ENCODE data around the gene SV2C.

SV2C gene

GRCh38 chr5:76149636-76150035 is 66.5 kb downstream of the SV2C start:
- Histone ChIP-seq H3K4me1 (ENCODE audit: control insufficient read depth in 1 of 2, insufficient read depth in 2 of 2, low read length in 2 of 2) (no peaks in the 10 kb centered on the region), H3K27me3 (ENCODE audit: low read depth, low read length) (no peaks in the 10 kb centered on the region), H3K27ac (ENCODE audit: low read length) (no peak overlapping the region), H3K9me3 (ENCODE audit: control insufficient read depth in 1 of 2, low read length in 2 of 2) (no peaks in the 10 kb centered on the region), H3K4me3 (ENCODE audit: low read depth in 1 of 2, low read length in 2 of 2) (no peak overlapping the region), H3K36me3 (ENCODE audit: control insufficient read depth in 1 of 2, insufficient read depth in 2 of 2, low read length in 2 of 2) (no peaks in the 10 kb centered on the region)

- Histone ChIP-seq H3K36me3 (ENCODE audit: control insufficient read depth in 1 of 2, insufficient read depth in 2 of 2, low read length in 2 of 2) (no peaks in the 10 kb centered on the region), H3K4me1 (ENCODE audit: control insufficient read depth in 1 of 2, insufficient read depth in 2 of 2, low read length in 2 of 2) (no peaks in the 10 kb centered on the region), H3K9me3 (ENCODE audit: control insufficient read depth in 1 of 2, low read length in 2 of 2) (no peaks in the 10 kb centered on the region), H3K27ac (ENCODE audit: low read length) (no peak overlapping the region), H3K27me3 (ENCODE audit: low read depth, low read length) (no peaks in the 10 kb centered on the region), H3K4me3 (ENCODE audit: low read depth in 1 of 2, low read length in 2 of 2) (no peak overlapping the region)
These were observed 69.0 kb downstream of the SV2C start for GRCh38 chr5:76152161-76152560.

- H3K9me3 ChIP-seq (ENCODE audit: control insufficient read depth in 1 of 2, low read length in 2 of 2) = no peaks in the 10 kb centered on the region
- no peak overlapping the region for H3K27ac ChIP-seq (ENCODE audit: low read length)
- H3K36me3 ChIP-seq (ENCODE audit: control insufficient read depth in 1 of 2, insufficient read depth in 2 of 2, low read length in 2 of 2) = no peaks in the 10 kb centered on the region
- no peaks in the 10 kb centered on the region for H3K4me1 ChIP-seq (ENCODE audit: control insufficient read depth in 1 of 2, insufficient read depth in 2 of 2, low read length in 2 of 2)
- no peak overlapping the region for H3K4me3 ChIP-seq (ENCODE audit: low read depth in 1 of 2, low read length in 2 of 2)
- no peaks in the 10 kb centered on the region for H3K27me3 ChIP-seq (ENCODE audit: low read depth, low read length)
These were observed 69.5 kb downstream of the SV2C start for GRCh38 chr5:76152700-76153099.

GRCh38 chr5:76153271-76153670 is 70.1 kb downstream of the SV2C start:
- H3K4me3 ChIP-seq (ENCODE audit: low read depth in 1 of 2, low read length in 2 of 2) = no peak overlapping the region
- H3K4me1 ChIP-seq (ENCODE audit: control insufficient read depth in 1 of 2, insufficient read depth in 2 of 2, low read length in 2 of 2) = no peaks in the 10 kb centered on the region
- H3K27ac ChIP-seq (ENCODE audit: low read length) = no peak overlapping the region

GRCh38 chr5:76154009-76154690 is 71.0 kb downstream of the SV2C start:
- no peak overlapping the region for H3K4me3 ChIP-seq (ENCODE audit: low read depth in 1 of 2, low read length in 2 of 2)
- H3K27ac ChIP-seq (ENCODE audit: low read length) = no peak overlapping the region

More at GRCh38 chr5:76153271-76153670, 70.1 kb downstream of the SV2C start:
- Histone ChIP-seq H3K36me3 (ENCODE audit: control insufficient read depth in 1 of 2, insufficient read depth in 2 of 2, low read length in 2 of 2) (no peaks in the 10 kb centered on the region), H3K27me3 (ENCODE audit: low read depth, low read length) (no peaks in the 10 kb centered on the region), H3K9me3 (ENCODE audit: control insufficient read depth in 1 of 2, low read length in 2 of 2) (no peaks in the 10 kb centered on the region)

DNA sequence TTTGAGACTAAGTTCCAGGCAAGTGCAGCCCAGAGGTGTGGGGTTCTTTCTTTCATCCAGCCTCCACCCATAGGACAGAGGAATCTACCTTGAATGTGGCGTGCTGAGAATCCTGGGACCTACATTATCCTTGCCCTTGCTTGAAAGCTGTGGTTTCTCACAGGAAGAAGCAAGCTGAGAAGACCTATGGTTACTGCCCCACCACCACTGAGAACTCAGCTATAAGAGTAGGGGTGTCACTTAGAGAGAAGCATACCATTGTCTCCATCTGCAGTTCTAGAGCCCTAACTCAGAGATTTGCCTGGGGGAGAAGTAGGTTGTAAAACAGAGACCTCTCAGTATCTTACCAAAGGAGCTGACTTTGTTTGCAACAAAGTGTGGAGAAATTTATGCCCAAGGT is 72.4 kb downstream of the SV2C start:
- H3K36me3 ChIP-seq (ENCODE audit: control insufficient read depth in 1 of 2, insufficient read depth in 2 of 2, low read length in 2 of 2) = no peaks in the 10 kb centered on the region
- no peaks in the 10 kb centered on the region for H3K4me1 ChIP-seq (ENCODE audit: control insufficient read depth in 1 of 2, insufficient read depth in 2 of 2, low read length in 2 of 2)
- no peak overlapping the region for H3K4me3 ChIP-seq (ENCODE audit: low read depth in 1 of 2, low read length in 2 of 2)
- no peaks in the 10 kb centered on the region for H3K9me3 ChIP-seq (ENCODE audit: control insufficient read depth in 1 of 2, low read length in 2 of 2)
- H3K27me3 ChIP-seq (ENCODE audit: low read depth, low read length) = no peaks in the 10 kb centered on the region
- no peak overlapping the region for H3K27ac ChIP-seq (ENCODE audit: low read length)

More at GRCh38 chr5:76154009-76154690, 71.0 kb downstream of the SV2C start:
- Histone ChIP-seq H3K36me3 (ENCODE audit: control insufficient read depth in 1 of 2, insufficient read depth in 2 of 2, low read length in 2 of 2) (no peaks in the 10 kb centered on the region), H3K9me3 (ENCODE audit: control insufficient read depth in 1 of 2, low read length in 2 of 2) (no peaks in the 10 kb centered on the region), H3K4me1 (ENCODE audit: control insufficient read depth in 1 of 2, insufficient read depth in 2 of 2, low read length in 2 of 2) (no peaks in the 10 kb centered on the region), H3K27me3 (ENCODE audit: low read depth, low read length) (no peaks in the 10 kb centered on the region)

DNA sequence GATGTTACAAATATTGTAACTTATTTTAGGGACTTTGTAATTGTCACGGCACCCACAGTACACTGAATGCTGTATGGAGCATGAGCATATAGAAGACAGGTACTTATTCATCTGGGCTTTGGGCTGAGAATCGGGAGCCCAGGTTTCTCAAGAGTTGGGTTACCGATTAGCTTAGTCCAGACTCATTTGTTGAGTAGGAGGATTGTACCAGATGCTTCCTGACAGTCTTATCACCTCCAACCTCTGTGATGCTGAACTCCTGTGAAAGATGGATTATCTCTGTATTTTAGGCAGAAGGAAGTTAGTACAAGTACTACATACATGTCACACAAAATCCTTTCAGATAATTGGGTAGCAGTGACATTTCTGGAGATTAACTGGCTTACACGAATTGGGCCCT is 79.2 kb downstream of the SV2C start:
- Histone ChIP-seq H3K4me1 (ENCODE audit: control insufficient read depth in 1 of 2, insufficient read depth in 2 of 2, low read length in 2 of 2) (no peaks in the 10 kb centered on the region), H3K4me3 (ENCODE audit: low read depth in 1 of 2, low read length in 2 of 2) (no peak overlapping the region), H3K27ac (ENCODE audit: low read length) (no peak overlapping the region), H3K9me3 (ENCODE audit: control insufficient read depth in 1 of 2, low read length in 2 of 2) (no peaks in the 10 kb centered on the region), H3K36me3 (ENCODE audit: control insufficient read depth in 1 of 2, insufficient read depth in 2 of 2, low read length in 2 of 2) (no peaks in the 10 kb centered on the region), H3K27me3 (ENCODE audit: low read depth, low read length) (no peaks in the 10 kb centered on the region)

DNA sequence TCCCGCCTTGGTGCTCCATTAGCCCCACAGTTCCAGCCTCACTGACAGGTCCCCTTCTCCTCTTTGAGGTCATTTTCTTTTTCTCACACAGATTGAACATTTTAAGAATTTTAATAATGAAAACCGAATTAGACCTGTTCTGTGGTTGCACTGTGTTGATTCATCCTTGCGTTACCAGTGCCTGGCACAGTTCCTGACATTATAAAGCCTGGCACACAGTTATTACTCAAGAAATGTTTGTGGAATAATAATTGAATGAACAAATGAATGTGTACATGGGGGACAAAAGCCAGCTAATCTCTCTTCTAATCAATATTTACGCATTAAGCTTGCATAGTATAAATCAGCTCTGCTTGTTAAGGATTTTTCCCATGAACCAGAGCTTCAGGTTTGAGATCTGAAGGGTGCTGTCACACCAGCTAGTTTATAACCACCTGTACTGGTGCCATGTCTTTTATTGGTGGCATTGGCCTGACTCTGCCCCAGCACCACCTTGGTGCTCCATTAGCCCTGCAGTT is 80.0 kb downstream of the SV2C start:
- H3K27me3 ChIP-seq (ENCODE audit: low read depth, low read length) = no peaks in the 10 kb centered on the region
- no peak overlapping the region for H3K4me3 ChIP-seq (ENCODE audit: low read depth in 1 of 2, low read length in 2 of 2)
- no peaks in the 10 kb centered on the region for H3K9me3 ChIP-seq (ENCODE audit: control insufficient read depth in 1 of 2, low read length in 2 of 2)
- no peaks in the 10 kb centered on the region for H3K4me1 ChIP-seq (ENCODE audit: control insufficient read depth in 1 of 2, insufficient read depth in 2 of 2, low read length in 2 of 2)
- H3K36me3 ChIP-seq (ENCODE audit: control insufficient read depth in 1 of 2, insufficient read depth in 2 of 2, low read length in 2 of 2) = no peaks in the 10 kb centered on the region
- no peak overlapping the region for H3K27ac ChIP-seq (ENCODE audit: low read length)

DNA sequence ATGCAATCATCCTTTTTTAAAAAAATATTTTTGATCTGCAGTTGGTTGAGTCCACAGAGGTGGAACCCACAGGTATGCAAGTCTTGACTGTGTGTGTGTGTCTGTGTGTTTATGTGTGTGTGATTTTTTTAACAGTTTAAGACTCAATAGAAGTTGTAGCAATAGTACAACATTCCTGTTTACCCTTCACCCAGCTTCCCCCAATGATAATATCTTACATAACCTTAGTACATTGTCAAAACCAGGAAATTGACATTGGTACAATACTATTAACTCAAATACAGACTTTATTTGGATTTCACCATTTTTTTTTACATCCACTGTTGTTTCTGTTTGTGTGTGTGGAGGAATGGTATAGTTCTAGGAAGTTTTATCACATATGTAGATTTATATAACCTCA is 81.8 kb downstream of the SV2C start:
- no peaks in the 10 kb centered on the region for H3K36me3 ChIP-seq (ENCODE audit: control insufficient read depth in 1 of 2, insufficient read depth in 2 of 2, low read length in 2 of 2)
- no peaks in the 10 kb centered on the region for H3K27me3 ChIP-seq (ENCODE audit: low read depth, low read length)
- no peak overlapping the region for H3K4me3 ChIP-seq (ENCODE audit: low read depth in 1 of 2, low read length in 2 of 2)

DNA sequence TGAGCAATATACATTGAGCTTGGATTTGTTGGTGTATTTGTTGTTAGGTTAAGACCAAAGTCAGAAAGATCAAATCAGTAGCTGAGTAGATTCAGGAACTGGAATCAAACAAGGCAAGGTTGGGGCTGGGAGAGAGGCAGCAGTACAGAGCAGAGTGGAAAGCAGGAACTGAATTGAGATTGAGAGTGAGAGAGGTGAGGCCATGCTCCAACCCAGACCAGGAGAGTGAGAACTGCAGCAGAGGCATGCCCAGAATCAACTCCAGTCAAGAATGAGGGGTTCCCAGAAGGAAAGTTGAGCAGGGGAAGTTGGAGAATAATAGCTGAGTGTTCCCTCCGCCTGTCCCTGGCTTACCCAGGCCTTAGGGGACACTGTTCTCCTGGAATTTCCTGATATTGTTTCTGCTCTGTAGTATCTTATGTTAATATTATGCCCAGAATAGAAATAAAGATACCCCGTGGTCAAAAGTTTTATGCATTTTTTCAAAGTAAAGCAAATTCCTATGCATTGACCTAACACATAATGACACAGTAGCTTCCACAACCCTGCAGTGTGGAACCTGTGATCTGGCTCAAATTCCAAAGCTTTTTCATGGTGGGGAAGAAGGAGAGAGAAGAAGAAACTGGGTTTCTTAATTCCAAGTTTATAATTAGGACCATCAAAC is 82.7 kb downstream of the SV2C start:
- Histone ChIP-seq H3K27me3 (ENCODE audit: low read depth, low read length) (no peaks in the 10 kb centered on the region), H3K9me3 (ENCODE audit: control insufficient read depth in 1 of 2, low read length in 2 of 2) (no peaks in the 10 kb centered on the region), H3K4me1 (ENCODE audit: control insufficient read depth in 1 of 2, insufficient read depth in 2 of 2, low read length in 2 of 2) (no peaks in the 10 kb centered on the region), H3K36me3 (ENCODE audit: control insufficient read depth in 1 of 2, insufficient read depth in 2 of 2, low read length in 2 of 2) (no peaks in the 10 kb centered on the region), H3K4me3 (ENCODE audit: low read depth in 1 of 2, low read length in 2 of 2) (no peak overlapping the region), H3K27ac (ENCODE audit: low read length) (no peak overlapping the region)

More for the DNA sequence above, 81.8 kb downstream of the SV2C start:
- Histone ChIP-seq H3K9me3 (ENCODE audit: control insufficient read depth in 1 of 2, low read length in 2 of 2) (no peaks in the 10 kb centered on the region), H3K4me1 (ENCODE audit: control insufficient read depth in 1 of 2, insufficient read depth in 2 of 2, low read length in 2 of 2) (no peaks in the 10 kb centered on the region), H3K27ac (ENCODE audit: low read length) (no peak overlapping the region)

GRCh38 chr5:76166886-76167576 is 83.8 kb downstream of the SV2C start:
- Histone ChIP-seq H3K27ac (ENCODE audit: low read length) (no peak overlapping the region), H3K4me3 (ENCODE audit: low read depth in 1 of 2, low read length in 2 of 2) (no peak overlapping the region), H3K36me3 (ENCODE audit: control insufficient read depth in 1 of 2, insufficient read depth in 2 of 2, low read length in 2 of 2) (no peaks in the 10 kb centered on the region), H3K4me1 (ENCODE audit: control insufficient read depth in 1 of 2, insufficient read depth in 2 of 2, low read length in 2 of 2) (no peaks in the 10 kb centered on the region), H3K27me3 (ENCODE audit: low read depth, low read length) (no peaks in the 10 kb centered on the region), H3K9me3 (ENCODE audit: control insufficient read depth in 1 of 2, low read length in 2 of 2) (no peaks in the 10 kb centered on the region)
